Upper lobe of right lung (tissue), 1 donor: ENCODE measurements around the gene NOTUM. TPM values are rescaled to one million over a fixed set of nuclear protein-coding genes. Genes with fewer than 3 reads are reported as not detected.

ENCODE experiments used
- ATAC-seq: fragments of 200-7000 bp; cut with Tn5 transposase; one replicate; pipeline ENCODE4 v1.9.1; 2020; ENCODE audit warnings: mild to moderate bottlenecking, moderate library complexity
- DNase-seq: peaks from one replicate; pipeline ENCODE4 v3.0.0-alpha.2; 2020
- H3K27ac ChIP-seq: fragments of 200-600 bp; one replicate; pipeline ENCODE4 v1.8.0; 2022
- H3K27me3 ChIP-seq: fragments of 200-600 bp; one replicate; pipeline ENCODE4 v1.8.0; 2022; ENCODE audit warnings: mild to moderate bottlenecking
- H3K36me3 ChIP-seq: fragments of 200-600 bp; one replicate; pipeline ENCODE4 v1.8.0; 2022
- H3K4me1 ChIP-seq: fragments of 200-600 bp; one replicate; pipeline ENCODE4 v1.8.0; 2022
- H3K4me3 ChIP-seq: fragments of 200-600 bp; one replicate; pipeline ENCODE4 v1.8.0; 2022; ENCODE audit warnings: mild to moderate bottlenecking
- H3K9me3 ChIP-seq: fragments of 200-600 bp; one replicate; pipeline ENCODE4 v1.8.0; 2022
- CTCF ChIP-seq: fragments of 200-600 bp; IDR thresholded peaks from one replicate; pipeline ENCODE4 v1.8.0; 2022; ENCODE audit warnings: antibody characterized with exemption
- intact Hi-C: fragments of 100-400 bp; cut with DNase I; formaldehyde crosslinking; loops from one replicate; pipeline ENCODE4 v1.11.0; 2022
- total RNA-seq: library from RNA; stranded (reverse); fragmentation: NEBNext Ultra II Directional; extraction: Animal tissue kit (Norgen Biotek cat#: 25700); gene quantifications from one replicate; pipeline ENCODE4 v1.2.1, GENCODE V29; 2021
- donor health status: DM: no; HTN: yes; CAD: no; lungs with severe emphysema.

The NOTUM gene
- total RNA-seq, 1 donor from 2014 or later = 6.1 TPM

GRCh38 chr17:82001571-82002056, 40.6 kb upstream of the NOTUM start:
- no peaks in the 10 kb centered on the region for H3K27me3 ChIP-seq
- ATAC-seq (no peak), DNase-seq (no peak)
- TF ChIP-seq CTCF = no peak
- no peak overlapping the region for H3K27ac ChIP-seq
- no peaks in the 10 kb centered on the region for H3K9me3 ChIP-seq
- H3K36me3 ChIP-seq = peaks cover 2% of the 10 kb centered on the region
- H3K4me3 ChIP-seq = no peak overlapping the region
- no peaks in the 10 kb centered on the region for H3K4me1 ChIP-seq
- intact Hi-C loops = no loop called here

GRCh38 chr17:82000803-82001570, 40.0 kb upstream of the NOTUM start:
- DNase-seq = no peak
- ATAC-seq = no peak
- Histone ChIP-seq H3K9me3 (no peaks in the 10 kb centered on the region), H3K27ac (no peak overlapping the region), H3K4me1 (no peaks in the 10 kb centered on the region), H3K27me3 (no peaks in the 10 kb centered on the region), H3K4me3 (no peak overlapping the region), H3K36me3 (peaks cover 4% of the 10 kb centered on the region)
- intact Hi-C loops = no loop called here
- no peak for TF ChIP-seq CTCF

GRCh38 chr17:81999976-82000802, 39.2 kb upstream of the NOTUM start:
- no peaks in the 10 kb centered on the region for H3K27me3 ChIP-seq
- peak; percentile 5 for ATAC-seq
- intact Hi-C loops = no loop called here
- no peak for DNase-seq
- no peaks in the 10 kb centered on the region for H3K4me1 ChIP-seq
- no peak for TF ChIP-seq CTCF
- no peak overlapping the region for H3K4me3 ChIP-seq
- H3K9me3 ChIP-seq = no peaks in the 10 kb centered on the region
- H3K36me3 ChIP-seq = peaks cover 4% of the 10 kb centered on the region
- no peak overlapping the region for H3K27ac ChIP-seq

- Histone ChIP-seq H3K4me3 (no peak overlapping the region), H3K27me3 (no peaks in the 10 kb centered on the region), H3K9me3 (no peaks in the 10 kb centered on the region), H3K27ac (peak overlapping the region; percentile 17), H3K36me3 (peaks cover 4% of the 10 kb centered on the region), H3K4me1 (peaks cover 1% of the 10 kb centered on the region)
- ATAC-seq (peak; percentile 83), DNase-seq (peak; percentile 85)
- intact Hi-C loops = no loop called here
- TF ChIP-seq CTCF = no peak
Observed at GRCh38 chr17:81999587-81999975, 38.6 kb upstream of the NOTUM start.

- H3K9me3 ChIP-seq = no peaks in the 10 kb centered on the region
- H3K4me3 ChIP-seq = no peak overlapping the region
- H3K36me3 ChIP-seq = peaks cover 4% of the 10 kb centered on the region
- no peaks in the 10 kb centered on the region for H3K27me3 ChIP-seq
- peak overlapping the region; percentile 17 for H3K27ac ChIP-seq
- H3K4me1 ChIP-seq = peaks cover 3% of the 10 kb centered on the region
- TF ChIP-seq CTCF = no peak
- intact Hi-C loops = no loop called here
- DNase-seq = no peak
- ATAC-seq = no peak
Observed at GRCh38 chr17:81998691-81999438, 37.9 kb upstream of the NOTUM start.
